ENCODE measurements around the gene ZNF625.

- no peak for TF ChIP-seq MAX (IDR thresholded peaks at IDR 0.05)
- no peak for TF ChIP-seq EGR1 (IDR thresholded peaks at IDR 0.05; ENCODE audit: low read depth in 2 of 2)
- no peak for TF ChIP-seq CTCF (IDR thresholded peaks at IDR 0.05; ENCODE audit: low read depth, low read length, missing input control)
- no peak for TF ChIP-seq YY1 (IDR thresholded peaks at IDR 0.05)
- no peak for TF ChIP-seq ATF3 (IDR thresholded peaks at IDR 0.05)
- TF ChIP-seq REST (IDR thresholded peaks at IDR 0.05): no peak
These were observed 41.6 kb upstream of the ZNF625 start for GRCh38 chr19:12198136-12198535.
